Vagina (tissue), 2 donors: ENCODE data around the gene TMC1.

Experiments used
- CTCF ChIP-seq, 3 experiments: fragments of 450-650 bp in 2 of 3; fragments of 200-600 bp in 1 of 3; sonication (generic) in 1 of 3; IDR thresholded peaks; one replicate each; pipeline ENCODE4 v1.5.1; 2017 to 2019; ENCODE audit warnings: antibody characterized with exemption in 3 of 3, mild to moderate bottlenecking in 2 of 3, moderate library complexity in 2 of 3
- POLR2A ChIP-seq, 2 donors: fragments of 450-650 bp; IDR thresholded peaks; one replicate each; pipeline ENCODE4 v1.6.1; 2017; ENCODE audit warnings: antibody characterized with exemption in 2 of 2, mild to moderate bottlenecking in 2 of 2, moderate library complexity in 2 of 2
- POLR2AphosphoS5 ChIP-seq, 2 donors: sonication (generic); formaldehyde crosslinking; IDR thresholded peaks; one replicate each; pipeline ENCODE4 v1.9.0; 2017; ENCODE audit warnings: antibody characterized with exemption in 2 of 2, mild to moderate bottlenecking in 2 of 2, low read depth in 1 of 2; ENCODE audit not compliant: insufficient read depth in 1 of 2

- no peak for TF ChIP-seq CTCF (IDR thresholded peaks at IDR 0.05)
- TF ChIP-seq POLR2AphosphoS5 (IDR thresholded peaks at IDR 0.05; ENCODE audit: insufficient read depth in 1 of 2, low read depth in 1 of 2), result no peak
- no peak for TF ChIP-seq POLR2A (IDR thresholded peaks at IDR 0.05)
Measured at GRCh38 chr9:72542917-72543316, 21.5 kb downstream of the TMC1 start.
